Parathyroid adenoma (tissue), 2 donors: Measurements from ENCODE around the gene CALML3.

ENCODE experiments used
- H2AFZ ChIP-seq: fragments of 300-600 bp; sonication (generic); one replicate; pipeline ENCODE4 v1.7.0; 2017; ENCODE audit warnings: antibody characterized with exemption, mild to moderate bottlenecking
- H3K27ac ChIP-seq: fragments of 300-600 bp; sonication (generic); one replicate; pipeline ENCODE4 v1.7.0; 2017
- H3K27me3 ChIP-seq: fragments of 300-600 bp; sonication (generic); one replicate; pipeline ENCODE4 v1.7.0; 2017; ENCODE audit warnings: low read length; ENCODE audit not compliant: control insufficient read depth, insufficient read depth
- H3K36me3 ChIP-seq: fragments of 300-600 bp; sonication (generic); one replicate; pipeline ENCODE4 v1.7.0; 2017; ENCODE audit warnings: low read length; ENCODE audit not compliant: control insufficient read depth, insufficient read depth
- H3K4me1 ChIP-seq: fragments of 300-600 bp; sonication (generic); one replicate; pipeline ENCODE4 v1.7.0; 2017; ENCODE audit warnings: control low read depth
- H3K4me2 ChIP-seq: fragments of 300-600 bp; sonication (generic); one replicate; pipeline ENCODE4 v1.7.0; 2017; ENCODE audit warnings: low read length
- H3K4me3 ChIP-seq: fragments of 300-600 bp; sonication (generic); one replicate; pipeline ENCODE4 v1.7.0; 2017; ENCODE audit warnings: low read depth, low read length
- H3K79me2 ChIP-seq: fragments of 300-600 bp; sonication (generic); one replicate; pipeline ENCODE4 v1.7.0; 2017; ENCODE audit warnings: control low read depth
- H3K9ac ChIP-seq: fragments of 300-600 bp; sonication (generic); one replicate; pipeline ENCODE4 v1.7.0; 2017; ENCODE audit warnings: mild to moderate bottlenecking
- H3K9me3 ChIP-seq: fragments of 300-600 bp; sonication (generic); one replicate; pipeline ENCODE4 v1.7.0; 2017; ENCODE audit warnings: low read length; ENCODE audit not compliant: control insufficient read depth
- CTCF ChIP-seq: fragments of 300-600 bp; sonication (generic); IDR thresholded peaks from one replicate; pipeline ENCODE4 v1.7.0; 2017; ENCODE audit warnings: antibody characterized with exemption, mild to moderate bottlenecking
- donor health status: primary hyperparathyroidism.

CALML3 gene

GRCh38 chr10:5523796-5524574 is 776 bp upstream of the CALML3 start:
- no peaks in the 10 kb centered on the region for H3K79me2 ChIP-seq
- H3K36me3 ChIP-seq = no peaks in the 10 kb centered on the region
- no peak overlapping the region for H3K9ac ChIP-seq
- no peak overlapping the region for H3K27ac ChIP-seq
- no peak overlapping the region for H2AFZ ChIP-seq
- H3K9me3 ChIP-seq = no peaks in the 10 kb centered on the region
- H3K4me3 ChIP-seq = no peak overlapping the region
- H3K4me1 ChIP-seq = no peaks in the 10 kb centered on the region
- no peak for TF ChIP-seq CTCF
- H3K27me3 ChIP-seq = no peaks in the 10 kb centered on the region
- H3K4me2 ChIP-seq = no peak overlapping the region

GRCh38 chr10:5525561-5526341 is 990 bp downstream of the CALML3 start:
- Histone ChIP-seq H3K4me3 (no peak overlapping the region), H3K79me2 (no peaks in the 10 kb centered on the region), H3K4me1 (no peaks in the 10 kb centered on the region), H3K9ac (no peak overlapping the region), H2AFZ (no peak overlapping the region), H3K27me3 (no peaks in the 10 kb centered on the region), H3K9me3 (no peaks in the 10 kb centered on the region), H3K4me2 (no peak overlapping the region), H3K36me3 (no peaks in the 10 kb centered on the region), H3K27ac (no peak overlapping the region)
- TF ChIP-seq CTCF = no peak

- Histone ChIP-seq H3K4me3 (no peak overlapping the region), H3K4me1 (no peaks in the 10 kb centered on the region), H3K9me3 (no peaks in the 10 kb centered on the region), H3K79me2 (no peaks in the 10 kb centered on the region), H3K9ac (no peak overlapping the region), H3K4me2 (no peak overlapping the region), H2AFZ (no peak overlapping the region), H3K27me3 (no peaks in the 10 kb centered on the region), H3K27ac (no peak overlapping the region), H3K36me3 (no peaks in the 10 kb centered on the region)
- TF ChIP-seq CTCF = no peak
Observed at GRCh38 chr10:5526691-5527331, 2.0 kb downstream of the CALML3 start.

GRCh38 chr10:5527332-5528200 is 2.8 kb downstream of the CALML3 start:
- no peaks in the 10 kb centered on the region for H3K4me1 ChIP-seq
- H3K36me3 ChIP-seq = no peaks in the 10 kb centered on the region
- no peaks in the 10 kb centered on the region for H3K79me2 ChIP-seq
- no peak overlapping the region for H3K4me2 ChIP-seq
- no peak overlapping the region for H3K27ac ChIP-seq
- H3K4me3 ChIP-seq = no peak overlapping the region
- TF ChIP-seq CTCF = no peak
- no peaks in the 10 kb centered on the region for H3K9me3 ChIP-seq
- H2AFZ ChIP-seq = no peak overlapping the region
- no peak overlapping the region for H3K9ac ChIP-seq
- H3K27me3 ChIP-seq = no peaks in the 10 kb centered on the region
